Islet precursor cell (in vitro differentiated cells): Measurements from ENCODE around the gene SEPTIN10.

ENCODE experiments used
- DNase-seq: peaks from one replicate; pipeline ENCODE4 v3.0.0-alpha.2; 2018

The SEPTIN10 gene

DNA sequence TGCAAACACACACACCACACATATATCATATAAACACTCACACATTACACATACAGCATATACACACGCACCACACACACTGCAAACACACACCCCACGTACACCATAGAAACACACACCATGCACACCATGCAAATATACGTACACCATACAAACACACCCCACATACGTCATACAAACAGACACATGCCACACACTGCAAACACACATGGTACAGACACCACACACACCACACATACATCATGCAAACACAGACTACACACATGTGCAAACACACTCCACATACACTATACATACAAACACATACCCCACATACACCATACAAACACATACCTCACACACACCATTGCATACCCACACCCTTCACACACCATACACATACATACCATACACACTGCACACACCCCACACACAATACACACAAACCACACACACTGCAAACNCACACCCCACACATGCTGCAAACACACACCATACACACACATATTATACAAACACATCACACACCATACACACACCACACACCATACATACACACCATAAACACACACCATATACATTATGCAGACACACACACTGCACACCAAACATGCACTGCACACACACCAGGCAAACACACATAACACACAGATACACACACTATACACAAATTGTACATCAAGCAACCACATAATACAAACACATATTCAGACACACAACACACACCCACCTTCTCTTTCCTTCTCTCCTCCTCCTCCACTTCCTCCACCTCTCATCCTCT lies 120.4 kb downstream of the SEPTIN10 start:
- no peak for DNase-seq
